Measurements from ENCODE around the gene OR4M1.

- TF ChIP-seq MAFK (IDR thresholded peaks at IDR 0.05; ENCODE audit: low read length) (no peak), ZBTB17 (CRISPR knock-in tag; IDR thresholded peaks at IDR 0.05) (no peak), CTCF (IDR thresholded peaks at IDR 0.05 in 2 of 3, conservative IDR thresholded peaks at IDR 0.05 in 1 of 3; ENCODE audit: insufficient read depth in 2 of 3, low read depth in 1 of 3, low read length in 3 of 3) (no peak), MTA1 (IDR thresholded peaks at IDR 0.05; ENCODE audit: borderline replicate concordance) (no peak), SRF (CRISPR knock-in tag; IDR thresholded peaks at IDR 0.05) (no peak), ZBTB11 (CRISPR knock-in tag; IDR thresholded peaks at IDR 0.05) (no peak), STAG1 (CRISPR knock-in tag; IDR thresholded peaks at IDR 0.05; ENCODE audit: borderline replicate concordance) (no peak)
Observed at GRCh38 chr14:19771895-19772430, 1.3 kb upstream of the OR4M1 start.
